ENCODE results near the gene DMD.

GRCh38 chrX:32084757-32085156, 1126.6 kb downstream of the DMD start:
- no peak for TF ChIP-seq CTCF (IDR thresholded peaks at IDR 0.05)
- no peak for TF ChIP-seq POLR2AphosphoS5 (IDR thresholded peaks at IDR 0.05)
- TF ChIP-seq POLR2A (IDR thresholded peaks at IDR 0.05): no peak
